Skeletal muscle satellite cell (primary cell): ENCODE measurements around the gene STIP1.
"Not testable (repeated sequence)": the region's sequence is repeated elsewhere in the genome, so short reads cannot be mapped to it uniquely, and the experiment has no call there.

Experiments
- H3K27me3 ChIP-seq: 2 replicates; pipeline ENCODE4 v1.7.0; 2013; ENCODE audit warnings: low read length; ENCODE audit not compliant: control insufficient read depth, insufficient read depth
- H3K36me3 ChIP-seq: 2 replicates; pipeline ENCODE4 v1.7.0; 2013; ENCODE audit warnings: mild to moderate bottlenecking, control low read depth, low read length; ENCODE audit not compliant: insufficient read depth
- H3K4me1 ChIP-seq: 2 replicates; pipeline ENCODE4 v1.7.0; 2013; ENCODE audit warnings: low read length; ENCODE audit not compliant: control insufficient read depth, insufficient read depth
- H3K4me2 ChIP-seq: 2 replicates; pipeline ENCODE4 v1.7.0; 2013; ENCODE audit warnings: mild to moderate bottlenecking, low read length
- H3K4me3 ChIP-seq: 2 replicates; pipeline ENCODE4 v1.7.0; 2013; ENCODE audit warnings: low read length
- H3K9ac ChIP-seq: 2 replicates; pipeline ENCODE4 v1.7.0; 2013; ENCODE audit warnings: mild to moderate bottlenecking, low read depth, low read length, moderate library complexity
- H3K9me3 ChIP-seq: replicated peaks from 2 replicates; pipeline ENCODE4 v1.7.0; 2013; ENCODE audit warnings: mild to moderate bottlenecking, control low read depth, low read length

STIP1 gene

GRCh38 chr11:64244107-64244506 is 58.1 kb downstream of the STIP1 start:
- Histone ChIP-seq H3K27me3 (no peaks in the 10 kb centered on the region), H3K36me3 (peaks cover 16% of the 10 kb centered on the region), H3K9me3 (no peaks in the 10 kb centered on the region), H3K9ac (peak overlapping the region; percentile 97), H3K4me1 (peaks cover 48% of the 10 kb centered on the region), H3K4me3 (peak overlapping the region; percentile 100), H3K4me2 (peak overlapping the region; percentile 85)

GRCh38 chr11:64244966-64245365 is 59.0 kb downstream of the STIP1 start:
- Histone ChIP-seq H3K4me3 (peak overlapping the region; percentile 100), H3K9me3 (no peaks in the 10 kb centered on the region), H3K36me3 (peaks cover 16% of the 10 kb centered on the region), H3K27me3 (no peaks in the 10 kb centered on the region), H3K9ac (peak overlapping the region; percentile 97), H3K4me1 (peaks cover 47% of the 10 kb centered on the region), H3K4me2 (peak overlapping the region; percentile 85)

- H3K36me3 ChIP-seq: peaks cover 16% of the 10 kb centered on the region
- H3K9ac ChIP-seq: peak overlapping the region; percentile 97
- no peaks in the 10 kb centered on the region for H3K27me3 ChIP-seq
- H3K9me3 ChIP-seq: no peaks in the 10 kb centered on the region
- H3K4me1 ChIP-seq: peaks cover 43% of the 10 kb centered on the region
- peak overlapping the region; percentile 85 for H3K4me2 ChIP-seq
- H3K4me3 ChIP-seq: peak overlapping the region; percentile 100
Measured at GRCh38 chr11:64245401-64245796, 59.4 kb downstream of the STIP1 start.

GRCh38 chr11:64245797-64246620 is 60.0 kb downstream of the STIP1 start:
- Histone ChIP-seq H3K9me3 (no peaks in the 10 kb centered on the region), H3K9ac (peak overlapping the region; percentile 97), H3K27me3 (no peaks in the 10 kb centered on the region), H3K4me3 (peak overlapping the region; percentile 100), H3K4me2 (peak overlapping the region; percentile 85), H3K4me1 (peaks cover 45% of the 10 kb centered on the region), H3K36me3 (peaks cover 16% of the 10 kb centered on the region)

GRCh38 chr11:64246621-64246870 is 60.6 kb downstream of the STIP1 start:
- H3K27me3 ChIP-seq, H3K9me3 ChIP-seq: not testable (repeated sequence)
- Histone ChIP-seq H3K9ac (peak overlapping the region; percentile 97), H3K4me1 (peaks cover 46% of the 10 kb centered on the region), H3K4me2 (peak overlapping the region; percentile 85), H3K36me3 (peaks cover 16% of the 10 kb centered on the region), H3K4me3 (peak overlapping the region; percentile 100)

- H3K36me3 ChIP-seq: peaks cover 16% of the 10 kb centered on the region
Measured at GRCh38 chr11:64246871-64247728, 61.1 kb downstream of the STIP1 start, which contains the start of gene PPP1R14B. Gene PPP1R14B (minus strand): TSS chr11:64246943. CDS start chr11:64246673, 270 bp downstream.

GRCh38 chr11:64247729-64248531 is 62.0 kb downstream of the STIP1 start:
- peak overlapping the region; percentile 99 for H3K4me2 ChIP-seq
- H3K27me3 ChIP-seq: no peaks in the 10 kb centered on the region
- peaks cover 40% of the 10 kb centered on the region for H3K4me1 ChIP-seq
- H3K9me3 ChIP-seq: no peaks in the 10 kb centered on the region
- peaks cover 16% of the 10 kb centered on the region for H3K36me3 ChIP-seq
- peak overlapping the region; percentile 100 for H3K4me3 ChIP-seq
- peak overlapping the region; percentile 85 for H3K9ac ChIP-seq

More at GRCh38 chr11:64246871-64247728, 61.1 kb downstream of the STIP1 start, which contains the start of gene PPP1R14B:
- no peaks in the 10 kb centered on the region for H3K9me3 ChIP-seq
- no peaks in the 10 kb centered on the region for H3K27me3 ChIP-seq
- H3K9ac ChIP-seq: peak within 1 kb of the TSS; percentile 97
- peak within 1 kb of the TSS; percentile 100 for H3K4me3 ChIP-seq
- peaks cover 46% of the 10 kb centered on the region for H3K4me1 ChIP-seq
- peak within 1 kb of the TSS; percentile 99 for H3K4me2 ChIP-seq

GRCh38 chr11:64248578-64248977 is 62.6 kb downstream of the STIP1 start:
- H3K9ac ChIP-seq: no peak overlapping the region
- H3K9me3 ChIP-seq: no peaks in the 10 kb centered on the region
- H3K4me1 ChIP-seq: peaks cover 40% of the 10 kb centered on the region
- H3K4me2 ChIP-seq: no peak overlapping the region
- peaks cover 10% of the 10 kb centered on the region for H3K36me3 ChIP-seq
- no peak overlapping the region for H3K4me3 ChIP-seq
- no peaks in the 10 kb centered on the region for H3K27me3 ChIP-seq

GRCh38 chr11:64249038-64249437 is 63.1 kb downstream of the STIP1 start:
- Histone ChIP-seq H3K36me3 (peaks cover 8% of the 10 kb centered on the region), H3K4me3 (no peak overlapping the region), H3K4me2 (no peak overlapping the region), H3K9me3 (no peaks in the 10 kb centered on the region), H3K4me1 (peaks cover 38% of the 10 kb centered on the region), H3K27me3 (no peaks in the 10 kb centered on the region), H3K9ac (no peak overlapping the region)

- peaks cover 12% of the 10 kb centered on the region for H3K36me3 ChIP-seq
- H3K4me1 ChIP-seq: peaks cover 34% of the 10 kb centered on the region
- no peaks in the 10 kb centered on the region for H3K9me3 ChIP-seq
- no peak overlapping the region for H3K9ac ChIP-seq
- H3K27me3 ChIP-seq: no peaks in the 10 kb centered on the region
- H3K4me2 ChIP-seq: no peak overlapping the region
- no peak overlapping the region for H3K4me3 ChIP-seq
Measured at GRCh38 chr11:64249563-64250414, 63.8 kb downstream of the STIP1 start.
